NCI-H526 treated with DMSO at 0.1 percent for 48 hours (cell line): Measurements from ENCODE around the gene AKT3.

Experiments
- DNase-seq: peaks from one replicate; lab custom pipeline; 2025; lab: John Stamatoyannopoulos, UW

AKT3 gene

GRCh38 chr1:243507001-243507671, 342.9 kb downstream of the AKT3 start:
- no peak for DNase-seq

GRCh38 chr1:243505986-243506689, 343.9 kb downstream of the AKT3 start:
- no peak for DNase-seq

DNA sequence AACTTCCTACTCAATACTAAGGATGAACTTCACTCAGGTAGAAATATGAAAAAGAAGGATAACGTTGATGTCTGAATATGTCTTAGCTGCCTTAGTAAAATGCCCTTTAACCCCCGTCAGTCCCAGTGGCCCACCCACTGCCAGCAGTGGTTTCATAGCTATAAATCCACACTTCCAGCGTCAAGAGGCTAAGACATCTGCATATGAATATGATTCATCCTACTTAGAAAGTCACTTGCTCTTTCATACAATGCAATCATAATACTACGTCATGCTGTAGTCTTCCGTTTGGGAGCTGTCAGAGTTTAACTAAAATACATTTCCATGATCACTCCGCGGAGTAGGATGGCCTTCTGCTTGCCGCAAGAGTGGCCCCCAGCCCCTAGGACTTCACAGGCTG, 346.9 kb downstream of the AKT3 start:
- DNase-seq = no peak

GRCh38 chr1:243501002-243501401, 349.0 kb downstream of the AKT3 start:
- DNase-seq = no peak

DNA sequence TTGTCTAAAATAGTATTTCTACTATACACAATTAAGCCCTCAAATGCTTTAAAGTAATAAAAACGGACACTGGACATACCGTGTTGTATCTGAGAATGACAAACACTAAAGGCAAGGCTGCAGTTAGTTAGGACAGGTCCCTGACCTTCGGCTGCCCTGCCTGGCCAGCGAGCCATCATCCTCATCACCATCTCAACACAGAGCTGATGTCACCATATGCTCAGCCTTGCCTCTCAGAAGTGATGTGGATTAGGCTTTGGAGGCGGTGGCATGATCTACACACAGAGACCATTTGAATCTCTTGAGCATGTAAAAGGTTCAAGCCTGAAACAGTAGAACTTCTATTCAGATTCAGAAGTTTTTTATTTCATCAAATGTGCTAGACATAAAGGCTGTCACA, 349.5 kb downstream of the AKT3 start:
- no peak for DNase-seq

DNA sequence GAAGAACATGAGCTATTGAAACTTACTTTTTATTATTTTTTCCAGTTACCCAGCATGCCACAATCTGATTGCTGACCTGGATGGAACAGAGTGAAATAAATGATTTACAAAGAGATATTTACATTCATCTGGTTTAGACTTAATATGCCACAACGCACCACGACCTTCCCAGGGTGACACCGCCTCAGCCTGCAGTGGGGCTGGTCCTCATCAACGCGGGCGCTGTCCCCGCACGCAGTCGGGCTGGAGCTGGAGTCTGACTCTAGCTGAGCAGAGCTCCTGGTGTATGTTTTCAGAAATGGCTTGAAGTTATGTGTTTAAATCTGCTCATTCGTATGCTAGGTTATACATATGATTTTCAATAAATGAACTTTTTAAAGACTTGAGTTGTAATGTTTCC, 350.3 kb downstream of the AKT3 start:
- DNase-seq = no peak

DNA sequence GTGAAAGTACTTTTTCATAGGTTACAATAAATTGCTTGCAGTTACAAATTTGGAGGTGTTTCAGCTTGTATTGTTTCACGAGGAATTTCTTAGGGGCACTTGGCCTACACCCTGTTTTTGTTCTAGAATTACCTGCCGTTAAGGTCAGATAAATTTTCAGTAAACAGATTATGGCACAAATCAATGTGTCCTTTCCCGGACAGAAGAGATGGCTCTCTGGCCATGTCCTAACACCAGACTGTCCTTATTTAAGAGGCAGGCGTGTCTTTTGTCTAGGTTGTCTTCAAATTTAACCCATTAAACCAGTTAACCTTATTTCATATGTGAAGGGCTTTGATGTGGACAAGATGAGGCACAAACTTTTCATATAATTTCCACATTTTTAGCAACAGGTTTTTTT, 350.8 kb downstream of the AKT3 start:
- DNase-seq = no peak

- no peak for DNase-seq
Measured at GRCh38 chr1:243497939-243498681, 351.9 kb downstream of the AKT3 start.

- no peak for DNase-seq
Measured at GRCh38 chr1:243496806-243497205, 353.2 kb downstream of the AKT3 start.

DNA sequence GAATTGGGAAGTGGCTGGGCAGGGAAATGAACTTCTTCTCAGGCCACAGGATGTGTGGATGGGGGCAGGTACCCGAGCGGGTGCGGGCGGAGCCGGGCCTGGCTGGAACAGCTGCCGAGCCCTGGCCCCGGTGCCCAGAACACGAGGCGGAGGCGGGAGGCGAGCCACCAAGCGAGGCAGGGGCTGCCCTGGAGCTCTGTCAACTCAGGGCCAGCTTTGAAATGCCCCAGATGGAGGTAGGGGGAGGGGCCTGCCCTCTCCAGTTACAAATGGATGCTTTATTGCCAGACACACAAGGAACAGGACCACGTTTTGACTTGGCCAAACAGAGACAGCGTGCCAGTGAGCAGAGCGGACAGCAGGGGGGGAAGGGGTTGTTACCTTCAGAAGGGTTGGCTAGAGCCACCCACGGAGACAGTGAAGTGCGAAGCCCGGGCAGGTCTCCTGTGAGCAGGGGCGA, 353.8 kb downstream of the AKT3 start:
- DNase-seq = no peak

DNA sequence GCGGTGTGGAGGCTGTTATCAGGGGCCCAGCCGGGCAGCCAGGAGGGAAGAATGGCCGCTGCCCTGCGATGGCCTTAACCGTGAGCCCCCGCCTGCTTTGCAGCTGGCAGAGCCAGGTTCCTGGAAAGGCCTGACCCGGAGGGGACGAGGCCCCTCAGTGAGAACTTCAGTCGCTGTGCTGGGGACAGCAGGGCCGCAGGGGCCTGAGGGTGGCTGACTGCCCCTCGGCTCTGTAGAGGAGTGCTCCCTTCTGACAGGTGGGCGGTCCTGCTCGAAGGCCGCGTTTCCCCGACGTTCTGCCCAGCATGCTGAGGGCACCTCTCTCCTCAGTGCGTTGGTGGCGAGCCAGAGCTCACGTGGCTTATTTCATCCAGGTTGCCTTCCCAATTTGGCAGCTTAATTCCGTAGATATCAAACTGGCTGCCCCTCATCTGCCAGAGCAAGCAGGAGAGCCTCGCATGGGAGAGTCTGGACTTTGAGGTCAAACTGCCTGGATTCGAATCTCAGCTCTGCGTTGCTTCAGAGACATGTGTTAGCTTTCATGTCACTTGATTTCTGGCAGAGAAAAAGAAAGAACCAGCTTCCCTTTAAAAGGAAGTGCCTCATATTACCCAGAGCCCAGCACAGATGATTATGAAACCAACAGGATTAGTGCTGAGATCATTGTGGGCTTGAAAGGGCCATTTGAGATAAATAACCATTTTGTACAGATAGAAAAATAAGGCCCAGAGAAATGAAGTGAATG, 354.4 kb downstream of the AKT3 start:
- no peak for DNase-seq

DNA sequence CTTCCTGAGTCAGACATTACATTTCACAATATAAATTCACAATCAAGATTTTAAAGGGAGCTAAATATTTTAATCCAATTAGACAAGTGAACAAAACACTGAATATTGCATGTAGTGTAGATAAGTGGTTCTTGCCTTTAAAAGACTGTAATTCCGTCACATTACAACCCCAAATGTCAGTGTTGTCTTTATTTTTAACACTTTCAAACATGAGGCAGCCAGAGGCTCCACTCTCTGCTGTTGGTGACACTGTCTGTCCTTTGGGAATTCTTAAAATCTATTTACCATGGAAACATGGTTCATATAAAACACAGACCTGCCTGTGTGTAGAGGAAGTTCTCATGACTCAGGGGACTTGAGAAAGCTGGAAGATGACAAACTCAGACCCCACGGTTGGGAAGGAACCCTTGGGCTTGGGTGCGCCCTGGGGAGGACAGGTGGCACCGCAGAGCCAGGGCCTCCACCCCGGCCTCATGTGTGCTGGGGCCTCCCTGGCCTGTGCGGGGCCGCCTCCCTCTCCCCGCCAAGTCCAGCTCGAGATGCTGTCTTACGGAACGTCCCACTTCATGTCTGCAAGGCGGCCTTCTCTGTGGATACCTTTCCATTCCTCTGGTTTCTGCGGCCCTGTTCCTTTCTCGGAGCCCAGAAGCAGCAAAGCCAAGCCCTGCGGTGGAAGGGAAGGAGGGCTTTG, 355.2 kb downstream of the AKT3 start:
- DNase-seq = no peak

DNA sequence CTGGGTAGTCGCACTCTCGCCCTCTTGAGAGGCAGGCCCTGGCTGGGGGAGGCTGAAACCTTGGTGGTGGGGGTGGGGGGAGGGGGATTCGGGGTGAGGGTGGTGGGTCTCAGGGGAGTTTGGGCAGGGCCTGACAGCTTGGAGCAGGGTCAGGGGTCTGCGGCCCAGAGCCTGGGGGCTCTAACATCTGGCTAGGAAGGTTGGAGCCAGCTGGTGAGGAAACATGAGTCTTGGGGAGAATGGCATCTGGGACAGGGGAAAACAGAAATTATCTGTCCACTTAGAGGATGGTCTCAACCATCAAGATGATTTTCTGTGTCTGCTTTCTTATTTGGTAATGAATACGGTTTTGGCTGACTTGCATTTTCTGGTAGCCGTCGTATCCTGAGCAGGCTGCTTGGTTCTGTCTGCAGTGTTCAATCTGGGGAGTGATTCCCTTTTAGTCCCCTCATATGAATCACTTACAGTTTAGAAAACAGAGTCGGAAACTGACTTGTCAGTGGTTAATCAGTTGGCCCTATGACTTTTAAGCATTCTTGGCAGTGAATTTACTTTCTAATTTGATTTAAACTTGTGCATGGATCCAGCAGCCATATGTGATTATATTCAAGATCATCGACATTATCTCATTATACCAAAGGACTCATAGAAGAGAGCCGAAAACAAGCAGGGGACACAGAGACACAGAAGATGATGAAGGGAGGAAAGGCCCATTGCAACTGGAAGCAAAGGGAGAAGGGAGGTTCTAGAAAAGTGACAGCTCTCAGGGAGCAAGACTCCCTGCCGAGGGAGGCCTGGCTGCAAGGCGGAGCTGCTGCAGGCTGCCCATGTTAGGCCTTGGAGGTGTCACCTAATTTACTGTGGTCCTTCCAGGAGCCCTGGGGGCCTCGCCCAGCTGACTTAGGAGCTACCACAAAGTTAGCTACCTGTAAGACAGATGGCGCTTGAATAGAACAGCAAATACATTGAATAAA, 356.6 kb downstream of the AKT3 start:
- DNase-seq = no peak

DNA sequence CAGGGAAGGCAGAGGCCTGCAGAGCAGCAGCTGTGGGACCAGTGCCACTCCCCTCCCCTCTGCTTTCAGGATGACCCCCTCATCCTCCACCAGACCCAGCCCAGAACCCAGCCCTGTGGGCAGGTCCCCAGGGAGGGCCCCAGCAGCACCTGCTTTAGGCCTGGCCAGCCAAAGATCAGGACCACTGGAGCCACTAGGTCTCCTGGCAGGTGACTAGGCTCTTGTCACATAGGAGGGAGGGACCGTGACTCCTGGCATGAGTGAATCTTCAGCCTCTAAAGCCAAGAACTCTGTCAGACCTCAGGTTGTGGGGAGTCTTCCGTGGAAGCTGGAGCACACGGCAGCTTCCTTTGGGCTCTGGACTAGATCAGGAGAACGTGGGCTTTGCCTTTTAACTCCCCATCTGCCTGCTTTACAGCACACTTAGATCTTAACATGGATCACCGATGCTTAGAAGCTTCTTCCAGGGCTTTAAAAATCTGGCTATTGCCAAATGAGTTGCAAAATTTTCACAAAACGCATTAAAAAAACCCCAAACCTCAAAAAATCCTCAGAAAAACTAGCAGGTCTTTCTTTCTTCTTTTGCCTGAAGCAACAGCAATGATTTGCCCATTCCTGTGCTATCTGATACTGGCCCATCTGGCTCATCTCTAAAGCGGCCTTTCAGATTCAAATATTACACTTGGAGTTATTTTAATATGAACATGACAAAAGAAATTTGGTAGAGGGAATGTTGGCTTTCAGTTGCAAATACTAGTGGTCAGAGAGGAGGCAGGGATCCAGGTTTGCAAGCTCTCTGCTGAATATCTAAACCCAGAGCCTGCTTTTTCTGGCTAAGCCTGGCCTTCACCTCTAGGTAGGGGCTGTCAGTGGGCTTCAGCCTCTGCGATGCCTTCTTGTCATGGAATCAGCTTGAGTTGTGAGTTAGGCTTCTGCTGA, 359.0 kb downstream of the AKT3 start:
- no peak for DNase-seq

GRCh38 chr1:243489681-243490546, 360.1 kb downstream of the AKT3 start:
- DNase-seq = no peak

GRCh38 chr1:243489158-243489527, 360.9 kb downstream of the AKT3 start:
- DNase-seq = no peak

DNA sequence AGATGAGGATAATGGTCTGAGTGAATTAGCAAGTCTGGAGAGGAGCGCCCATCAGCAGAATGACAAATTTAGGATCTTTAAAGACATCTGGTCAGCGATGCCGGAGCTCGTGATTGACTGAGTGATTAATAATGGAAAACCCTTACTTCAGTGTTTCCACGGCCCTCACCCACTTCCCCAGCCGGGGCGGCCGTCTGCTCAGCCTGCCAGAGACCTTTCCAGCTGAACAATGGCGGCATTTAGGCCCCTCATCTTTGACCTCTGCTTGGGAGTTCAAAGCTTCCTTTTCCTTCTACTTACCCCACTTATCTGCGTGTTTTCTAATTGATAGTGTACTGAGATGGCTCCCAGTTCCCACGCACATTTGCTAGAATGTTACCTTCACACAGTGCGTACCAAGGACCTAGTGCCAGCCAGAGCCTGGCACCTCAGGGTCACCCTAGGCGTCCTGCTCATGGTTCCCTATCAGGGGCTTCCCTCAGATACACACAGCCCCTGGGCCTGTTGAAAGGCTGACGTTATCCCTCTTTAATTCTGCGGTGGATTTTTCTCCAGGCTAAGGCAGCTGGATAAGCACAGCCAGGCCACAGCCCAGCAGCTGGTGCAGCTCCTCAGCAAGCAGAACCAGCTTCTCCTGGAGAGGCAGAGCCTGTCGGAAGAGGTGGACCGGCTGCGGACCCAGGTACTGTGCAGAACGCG, 361.4 kb downstream of the AKT3 start:
- no peak for DNase-seq
